HepG2 (cell line): ENCODE measurements around the gene MIEF1. TPM values are rescaled to one million over a fixed set of nuclear protein-coding genes. Genes with fewer than 3 reads are reported as not detected.

Experiments
- ATAC-seq: fragments of 200-7000 bp; cut with Tn5 transposase; 3 replicates; pipeline ENCODE4 v1.9.1; 2020; ENCODE audit warnings: mild to moderate bottlenecking, moderate library complexity
- BruUV-seq: library from RNA; stranded (reverse); fragments of 400-500 nt; replicated peaks from 2 replicates; lab custom pipeline; 2021; lab: Mats Ljungman, UMichigan
- CTCF ChIA-PET: fragments of 300-600 bp; formaldehyde crosslinking; extraction: SDS; loops from one replicate; lab custom pipeline; 2021; ENCODE audit warnings: low total read pairs, inconsistent platforms, low intra/inter-chr PET ratio; lab: Yijun Ruan, JAX
- POLR2A ChIA-PET: fragments of 350-600 bp; sonication (Branson Sonifier 250); formaldehyde crosslinking; loops from one replicate; lab custom pipeline; 2020; ENCODE audit warnings: antibody characterized with exemption, inconsistent platforms; lab: Yijun Ruan, JAX
- DNase-seq: peaks from one replicate; pipeline ENCODE4 v3.0.0-alpha.2; 2015; ENCODE audit warnings: low spot score
- FAIRE-seq: peaks from 3 replicates; lab custom pipeline; 2011; peaks lifted over from hg19 to GRCh38; lab: Jason Lieb, UNC
- H2AFZ ChIP-seq: one replicate; pipeline ENCODE4 v1.6.1; 2011; ENCODE audit warnings: low read length, inconsistent platforms
- H3K27ac ChIP-seq: fragments of 300-600 bp; 3 replicates; pipeline ENCODE4 v1.8.0; 2011; ENCODE audit warnings: mixed run types, mild to moderate bottlenecking, mixed read lengths, low read length, inconsistent platforms; ENCODE audit not compliant: insufficient read depth; ENCODE audit errors: extremely low read length
- H3K27me3 ChIP-seq, 2 experiments: fragments of 200-600 bp in 1 of 2; 2 replicates in 1 of 2; 3 replicates in 1 of 2; pipeline versions ENCODE4 v1.6.0 to v1.8.0; 2011; ENCODE audit warnings: low read length in 2 of 2, mild to moderate bottlenecking in 2 of 2, moderate library complexity in 2 of 2, inconsistent platforms in 1 of 2; ENCODE audit not compliant: insufficient read depth in 2 of 2, control insufficient read depth in 1 of 2
- H3K36me3 ChIP-seq, 2 experiments: fragments of 200-600 bp in 1 of 2; replicated peaks in 1 of 2; 2 replicates in 1 of 2; 3 replicates in 1 of 2; pipeline versions ENCODE4 v1.5.1 to v1.8.0; 2011; ENCODE audit warnings: low read length in 2 of 2, inconsistent platforms in 1 of 2; ENCODE audit not compliant: insufficient read depth in 2 of 2, control insufficient read depth in 1 of 2
- H3K4me1 ChIP-seq: 2 replicates; pipeline ENCODE4 v1.5.1; 2012; ENCODE audit warnings: low read length, inconsistent platforms; ENCODE audit not compliant: insufficient read depth
- H3K4me2 ChIP-seq: 2 replicates; pipeline ENCODE4 v1.6.0; 2011; ENCODE audit warnings: low read depth, low read length, inconsistent platforms
- H3K4me3 ChIP-seq, 3 experiments: fragments of 200-600 bp in 1 of 3; sonication (generic), shearing (Covaris generic) in 1 of 3; replicated peaks in 1 of 3; 2 replicates each; pipeline ENCODE4 v1.5.1; 2011 to 2016; ENCODE audit warnings: low read length in 3 of 3, inconsistent platforms in 2 of 3, low read depth in 2 of 3, mild to moderate bottlenecking in 2 of 3, control low read depth in 1 of 3, mixed read lengths in 1 of 3; ENCODE audit not compliant: insufficient read depth in 1 of 3
- H3K79me2 ChIP-seq: one replicate; pipeline ENCODE4 v1.6.1; 2011; ENCODE audit warnings: low read length, inconsistent platforms; ENCODE audit not compliant: insufficient read depth
- H3K9ac ChIP-seq: 2 replicates; pipeline ENCODE4 v1.6.0; 2011; ENCODE audit warnings: mild to moderate bottlenecking, low read depth, low read length, inconsistent platforms; ENCODE audit not compliant: insufficient read depth
- H3K9me3 ChIP-seq: 2 replicates; pipeline ENCODE4 v1.5.1; 2012; ENCODE audit warnings: mild to moderate bottlenecking, low read length
- H4K20me1 ChIP-seq: 2 replicates; pipeline ENCODE4 v1.6.0; 2011; ENCODE audit warnings: inconsistent platforms, mild to moderate bottlenecking, low read length, moderate library complexity; ENCODE audit not compliant: insufficient read depth
- ELF3 ChIP-seq: IDR thresholded peaks from 2 replicates; pipeline ENCODE4 v1.6.1; 2016; ENCODE audit warnings: missing genetic modification reagents, missing compliant biosample characterization
- REXO4 ChIP-seq: sonication (generic); formaldehyde crosslinking; IDR thresholded peaks from 2 replicates; pipeline ENCODE4 v1.8.0; 2022; ENCODE audit warnings: missing genetic modification reagents, mild to moderate bottlenecking, borderline replicate concordance
- TCF7L2 ChIP-seq: IDR thresholded peaks from 2 replicates; pipeline ENCODE4 v1.6.1; 2011; ENCODE audit warnings: mild to moderate bottlenecking, low read depth, low read length, moderate library complexity
- ZKSCAN5 ChIP-seq: sonication (generic); formaldehyde crosslinking; IDR thresholded peaks from 2 replicates; pipeline ENCODE4 v1.5.1; 2020; ENCODE audit warnings: mild to moderate bottlenecking, missing genetic modification reagents
- ZNF263 ChIP-seq: sonication (generic); formaldehyde crosslinking; IDR thresholded peaks from 2 replicates; pipeline ENCODE4 v1.4.0; 2020; ENCODE audit warnings: missing genetic modification reagents
- ZNF530 ChIP-seq: sonication (generic); formaldehyde crosslinking; IDR thresholded peaks from 2 replicates; pipeline ENCODE4 v1.5.0; 2020; ENCODE audit warnings: low read depth, mild to moderate bottlenecking, missing genetic modification reagents
- ZNF775 ChIP-seq: sonication (generic); formaldehyde crosslinking; IDR thresholded peaks from 2 replicates; pipeline ENCODE4 v1.4.0; 2020; ENCODE audit warnings: missing genetic modification reagents, mild to moderate bottlenecking, moderate library complexity, borderline replicate concordance
- WGBS: methylation state at CpG from one replicate; pipeline ENCODE4 v1.1.6; 2017; ENCODE audit warnings: low lambda C conversion rate; 5-methylcytosine and 5-hydroxymethylcytosine counted together
- in situ Hi-C: cut with HindIII; loops from 2 replicates; pipeline ENCODE4 v1.10.0; 2017; ENCODE audit warnings: low pct_unique_long_range_greater_than_20kb; ENCODE audit not compliant: extremely low pct_ligation_motif_present
- intact Hi-C: fragments of 100-400 bp; cut with micrococcal nuclease; formaldehyde crosslinking; loops from one replicate; pipeline ENCODE4 v1.10.0; 2022; ENCODE audit not compliant: unreplicated experiment
- polyA plus RNA-seq, 8 experiments: library from polyadenylated mRNA; depleted of rRNA in 3 of 8; stranded (reverse) in 7 of 8; unstranded in 1 of 8; fragments of >200 nt; fragmentation: Illumina TruSeq in 4 of 8; extraction: Trizol in 4 of 8; gene quantifications; 2 replicates each; pipeline versions ENCODE4 v1.2.1 to v1.2.3, GENCODE V29; 2011 to 2016; ENCODE audit warnings: low read depth in 4 of 8, missing spikeins in 1 of 8, mixed read lengths in 1 of 8; ENCODE audit not compliant: insufficient read depth in 1 of 8
- total RNA-seq, 5 experiments: library from RNA; depleted of rRNA; stranded (reverse); fragments of >200 nt; fragmentation: Illumina TruSeq; extraction: Trizol; gene quantifications; 2 replicates each; pipeline ENCODE4 v1.2.3, GENCODE V29; 2016; ENCODE audit warnings: low read depth in 1 of 5
- TF ChIP-seq, protein P1 (sequence below): sonication (generic); formaldehyde crosslinking; IDR thresholded peaks from 2 replicates; pipeline ENCODE4 v1.5.0; 2020; ENCODE audit warnings: mild to moderate bottlenecking, missing genetic modification reagents

MIEF1 gene
- total and polyA plus RNA-seq, 2 of the 13 experiments (the other 11 are each of a cell fraction or from before 2014, with no cell fraction given): 21.7 to 34.8 TPM

DNA sequence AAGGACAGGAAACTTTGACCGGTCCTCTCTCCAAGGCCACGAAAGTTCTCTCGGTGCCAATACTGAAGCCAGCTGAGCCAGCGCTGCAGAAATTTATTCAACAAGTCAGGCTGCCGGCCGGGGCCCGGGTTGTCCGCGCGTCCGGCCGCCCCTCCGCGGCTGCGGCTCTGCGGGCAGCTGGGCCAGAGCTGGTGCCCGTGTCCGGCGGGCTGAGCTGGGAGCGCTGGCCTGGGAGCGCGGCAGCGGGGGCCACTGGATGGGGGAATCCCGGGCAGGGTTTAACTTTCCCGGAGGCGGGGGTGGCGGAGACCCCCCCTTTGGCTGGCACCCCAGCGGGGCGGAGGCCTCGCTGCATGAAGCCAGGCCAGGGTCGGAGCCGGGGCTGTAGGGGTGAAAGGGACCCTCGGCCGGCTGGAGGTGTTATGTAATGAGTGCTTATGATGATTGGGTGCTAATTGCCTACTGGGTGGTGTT lies 56.2 kb downstream of the MIEF1 start:
- intact Hi-C loops: no loop called here

GRCh38 chr22:39558950-39559349 lies 56.9 kb downstream of the MIEF1 start:
- H3K4me3 ChIP-seq: no peak overlapping the region
- H3K4me2 ChIP-seq: no peak overlapping the region
- no peaks in the 10 kb centered on the region for H3K79me2 ChIP-seq
- TF ChIP-seq ZNF530 (CRISPR knock-in tag) (no peak), ZNF263 (CRISPR knock-in tag) (peak; percentile 47; the same call in 1 of the 2 replicates), ZKSCAN5 (CRISPR knock-in tag) (no peak)
- DNase-seq (no peak), FAIRE-seq (no peak), ATAC-seq (no peak)
- no peak overlapping the region for H3K9ac ChIP-seq
- H4K20me1 ChIP-seq: no peaks in the 10 kb centered on the region
- intact Hi-C loops (no loop called here), in situ Hi-C loops (no loop called here)
- 62% methylated on average over 8 of the region's 14 CpGs for WGBS
- POLR2A ChIA-PET: no interaction called here
- H3K27me3 ChIP-seq: peaks cover 9 to 37% of the 10 kb centered on the region in 2 experiments; a peak in 4 of 5 replicates
- H3K36me3 ChIP-seq: no peaks in the 10 kb centered on the region
- no TSS peak for BruUV-seq
- H2AFZ ChIP-seq: no peak overlapping the region
- no peak overlapping the region for H3K27ac ChIP-seq
- no peaks in the 10 kb centered on the region for H3K9me3 ChIP-seq
- CTCF ChIA-PET: no interaction called here
- no peaks in the 10 kb centered on the region for H3K4me1 ChIP-seq

More for the DNA sequence above, 56.2 kb downstream of the MIEF1 start:
- H3K79me2 ChIP-seq: no peaks in the 10 kb centered on the region
- H3K4me2 ChIP-seq: no peak overlapping the region
- 46% methylated on average over 16 of the region's 34 CpGs for WGBS
- ChIA-PET POLR2A (no interaction called here), CTCF (no interaction called here)
- H3K27me3 ChIP-seq: peaks cover 9 to 37% of the 10 kb centered on the region in 2 experiments; a peak in 4 of 5 replicates
- H3K27ac ChIP-seq: no peak overlapping the region
- no peaks in the 10 kb centered on the region for H4K20me1 ChIP-seq
- H3K4me3 ChIP-seq: no peak overlapping the region
- no peak for FAIRE-seq
- H3K9ac ChIP-seq: no peak overlapping the region
- H2AFZ ChIP-seq: no peak overlapping the region
- ATAC-seq: no peak
- DNase-seq: no peak
- BruUV-seq: no TSS peak
- no peaks in the 10 kb centered on the region for H3K9me3 ChIP-seq
- no peaks in the 10 kb centered on the region for H3K36me3 ChIP-seq
- in situ Hi-C loops: no loop called here
- TF ChIP-seq ZNF775: no peak
- no peak for TF ChIP-seq TCF7L2
- TF ChIP-seq, protein P1, sequence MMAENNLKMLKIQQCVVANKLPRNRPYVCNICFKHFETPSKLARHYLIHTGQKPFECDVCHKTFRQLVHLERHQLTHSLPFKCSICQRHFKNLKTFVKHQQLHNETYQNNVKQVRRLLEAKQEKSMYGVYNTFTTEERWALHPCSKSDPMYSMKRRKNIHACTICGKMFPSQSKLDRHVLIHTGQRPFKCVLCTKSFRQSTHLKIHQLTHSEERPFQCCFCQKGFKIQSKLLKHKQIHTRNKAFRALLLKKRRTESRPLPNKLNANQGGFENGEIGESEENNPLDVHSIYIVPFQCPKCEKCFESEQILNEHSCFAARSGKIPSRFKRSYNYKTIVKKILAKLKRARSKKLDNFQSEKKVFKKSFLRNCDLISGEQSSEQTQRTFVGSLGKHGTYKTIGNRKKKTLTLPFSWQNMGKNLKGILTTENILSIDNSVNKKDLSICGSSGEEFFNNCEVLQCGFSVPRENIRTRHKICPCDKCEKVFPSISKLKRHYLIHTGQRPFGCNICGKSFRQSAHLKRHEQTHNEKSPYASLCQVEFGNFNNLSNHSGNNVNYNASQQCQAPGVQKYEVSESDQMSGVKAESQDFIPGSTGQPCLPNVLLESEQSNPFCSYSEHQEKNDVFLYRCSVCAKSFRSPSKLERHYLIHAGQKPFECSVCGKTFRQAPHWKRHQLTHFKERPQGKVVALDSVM (CRISPR knock-in tag): no peak
- no peak for TF ChIP-seq REXO4
- no peak for TF ChIP-seq ELF3 (CRISPR knock-in tag)
- no peaks in the 10 kb centered on the region for H3K4me1 ChIP-seq
